Calu3 (cell line): ENCODE data around the gene THEMIS. TPM values are rescaled to one million over a fixed set of nuclear protein-coding genes. Genes with fewer than 3 reads are reported as not detected.

Source experiments
- BruUV-seq: library from RNA; stranded (reverse); fragments of 400-500 nt; replicated peaks from 2 replicates; lab custom pipeline; 2021; lab: Mats Ljungman, UMichigan
- CTCF ChIA-PET: fragments of 300-600 bp; sonication (Branson Sonifier 250); formaldehyde crosslinking; loops from one replicate; lab custom pipeline; 2022; ENCODE audit warnings: antibody characterized with exemption; lab: Charles Lee
- DNase-seq: peaks from one replicate; pipeline ENCODE4 v3.0.0; 2022
- H3K27ac Mint-ChIP-seq: one replicate; pipeline ENCODE4 v1.8.0; 2022; ENCODE audit warnings: mixed read lengths; ENCODE audit not compliant: unreplicated experiment
- H3K27me3 Mint-ChIP-seq: one replicate; pipeline ENCODE4 v1.8.0; 2022; ENCODE audit warnings: mixed read lengths; ENCODE audit not compliant: unreplicated experiment
- H3K36me3 Mint-ChIP-seq: one replicate; pipeline ENCODE4 v1.8.0; 2022; ENCODE audit warnings: mild to moderate bottlenecking, moderate library complexity, mixed read lengths; ENCODE audit not compliant: insufficient read depth, unreplicated experiment
- H3K4me1 Mint-ChIP-seq: one replicate; pipeline ENCODE4 v1.8.0; 2022; ENCODE audit warnings: mild to moderate bottlenecking, low read depth, mixed read lengths; ENCODE audit not compliant: unreplicated experiment
- H3K4me3 Mint-ChIP-seq: one replicate; pipeline ENCODE4 v1.8.0; 2022; ENCODE audit warnings: mild to moderate bottlenecking, low read depth, moderate library complexity, mixed read lengths; ENCODE audit not compliant: unreplicated experiment
- H3K9me3 Mint-ChIP-seq: one replicate; pipeline ENCODE4 v1.8.0; 2022; ENCODE audit warnings: low read depth, mixed read lengths; ENCODE audit not compliant: unreplicated experiment
- CTCF ChIP-seq: fragments of 200-600 bp; IDR thresholded peaks from one replicate; pipeline ENCODE4 v1.8.0; 2022; ENCODE audit warnings: antibody characterized with exemption; ENCODE audit not compliant: unreplicated experiment
- intact Hi-C: fragments of 100-400 bp; cut with micrococcal nuclease; formaldehyde crosslinking; loops from one replicate; pipeline ENCODE4 v1.10.0; 2022; ENCODE audit not compliant: unreplicated experiment
- total RNA-seq: library from RNA; stranded (reverse); gene quantifications from 2 replicates; pipeline ENCODE4 v1.2.3, GENCODE V29; 2022

Gene THEMIS
- total RNA-seq, 1 experiment from 2014 or later = not detected

GRCh38 chr6:127879685-127880084 is 21.2 kb downstream of the THEMIS start:
- no peak for TF ChIP-seq CTCF
- Mint-ChIP-seq H3K4me3 (no peak overlapping the region), H3K27me3 (no peaks in the 10 kb centered on the region), H3K27ac (no peak overlapping the region), H3K4me1 (no peaks in the 10 kb centered on the region), H3K9me3 (no peaks in the 10 kb centered on the region), H3K36me3 (no peaks in the 10 kb centered on the region)
- CTCF ChIA-PET = interaction anchor here (0.7 kb wide), 1 partner anchor 98 kb away, joined by 7 read pairs; no protein-coding TSS in a partner anchor
- BruUV-seq = no TSS peak
- no peak for DNase-seq
- intact Hi-C loops = no loop called here

GRCh38 chr6:127878115-127878514 is 22.7 kb downstream of the THEMIS start:
- Mint-ChIP-seq H3K27ac (no peak overlapping the region), H3K36me3 (no peaks in the 10 kb centered on the region), H3K9me3 (no peaks in the 10 kb centered on the region), H3K27me3 (no peaks in the 10 kb centered on the region), H3K4me1 (no peaks in the 10 kb centered on the region), H3K4me3 (no peak overlapping the region)
- no peak for DNase-seq
- TF ChIP-seq CTCF = no peak
- intact Hi-C loops = no loop called here
- CTCF ChIA-PET = interaction anchor here (0.6 kb wide), 1 partner anchor 687 kb away, joined by 3 read pairs; no protein-coding TSS in a partner anchor
- no TSS peak for BruUV-seq

GRCh38 chr6:127877231-127877630 is 23.6 kb downstream of the THEMIS start:
- TF ChIP-seq CTCF = no peak
- Mint-ChIP-seq H3K27me3 (no peaks in the 10 kb centered on the region), H3K4me1 (no peaks in the 10 kb centered on the region), H3K9me3 (no peaks in the 10 kb centered on the region), H3K27ac (no peak overlapping the region), H3K4me3 (no peak overlapping the region), H3K36me3 (no peaks in the 10 kb centered on the region)
- intact Hi-C loops = no loop called here
- CTCF ChIA-PET = no interaction called here
- no peak for DNase-seq
- BruUV-seq = no TSS peak

- no peak overlapping the region for H3K27ac Mint-ChIP-seq
- no peaks in the 10 kb centered on the region for H3K4me1 Mint-ChIP-seq
- H3K9me3 Mint-ChIP-seq = no peaks in the 10 kb centered on the region
- DNase-seq = no peak
- no TSS peak for BruUV-seq
- no peaks in the 10 kb centered on the region for H3K27me3 Mint-ChIP-seq
- CTCF ChIA-PET = interaction anchor here (1.2 kb wide), 1 partner anchor 14 kb away, joined by 3 read pairs; no protein-coding TSS in a partner anchor
- no peak overlapping the region for H3K4me3 Mint-ChIP-seq
- intact Hi-C loops = no loop called here
- no peak for TF ChIP-seq CTCF
- H3K36me3 Mint-ChIP-seq = no peaks in the 10 kb centered on the region
Observed at GRCh38 chr6:127869772-127870404, 31.0 kb downstream of the THEMIS start.
